K562 (cell line): ENCODE measurements around the gene SHISA6.

Experiments used
- IFI16 ChIP-seq: fragments of 250-450 bp; sonication (Bioruptor Pico); IDR thresholded peaks from 2 replicates; pipeline ENCODE4 v2.1.2; 2022; ENCODE audit warnings: mild to moderate bottlenecking, inconsistent platforms
- TF ChIP-seq, protein P1 (sequence below): fragments of 250-450 bp; sonication (Bioruptor Pico); IDR thresholded peaks from 2 replicates; pipeline ENCODE4 v1.5.1; 2021; ENCODE audit warnings: mild to moderate bottlenecking

DNA sequence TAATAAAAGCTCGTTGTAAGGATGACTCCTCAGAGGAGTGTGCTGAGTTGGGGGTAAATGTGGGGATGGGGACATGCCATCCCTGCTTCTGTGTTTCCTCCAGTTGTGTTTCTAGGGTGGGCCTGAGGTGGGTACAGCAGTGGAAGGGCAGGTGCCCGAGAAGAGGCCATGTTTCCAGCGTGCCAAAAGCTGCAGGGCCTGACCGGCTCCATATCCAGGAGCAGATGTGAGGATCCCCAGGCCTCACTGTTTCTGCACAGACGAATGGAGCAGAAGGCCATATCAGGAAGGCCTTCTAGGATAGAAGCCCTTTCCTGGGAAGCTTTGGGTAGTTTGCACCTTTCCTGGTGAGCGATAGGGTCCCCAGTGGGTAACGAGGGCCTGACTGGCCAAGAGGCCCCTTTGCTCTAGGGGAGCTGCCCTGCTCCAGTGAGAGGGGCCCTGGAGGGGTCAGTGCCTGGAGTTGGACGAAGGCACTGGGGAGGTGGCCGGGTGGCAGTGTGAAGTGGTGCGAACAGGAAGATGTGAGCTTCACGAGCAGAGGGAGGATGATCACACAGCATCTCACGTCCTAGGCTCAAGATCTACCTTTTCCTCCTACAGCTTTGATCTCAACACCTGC, 62.9 kb downstream of the SHISA6 start:
- TF ChIP-seq, protein P1, sequence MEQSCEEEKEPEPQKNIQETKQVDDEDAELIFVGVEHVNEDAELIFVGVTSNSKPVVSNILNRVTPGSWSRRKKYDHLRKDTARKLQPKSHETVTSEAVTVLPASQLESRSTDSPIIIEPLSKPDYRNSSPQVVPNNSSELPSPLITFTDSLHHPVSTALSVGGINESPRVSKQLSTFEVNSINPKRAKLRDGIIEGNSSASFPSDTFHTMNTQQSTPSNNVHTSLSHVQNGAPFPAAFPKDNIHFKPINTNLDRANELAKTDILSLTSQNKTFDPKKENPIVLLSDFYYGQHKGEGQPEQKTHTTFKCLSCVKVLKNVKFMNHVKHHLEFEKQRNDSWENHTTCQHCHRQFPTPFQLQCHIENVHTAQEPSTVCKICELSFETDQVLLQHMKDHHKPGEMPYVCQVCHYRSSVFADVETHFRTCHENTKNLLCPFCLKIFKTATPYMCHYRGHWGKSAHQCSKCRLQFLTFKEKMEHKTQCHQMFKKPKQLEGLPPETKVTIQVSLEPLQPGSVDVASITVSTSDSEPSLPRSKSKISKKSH (CRISPR knock-in tag): no peak
- no peak for TF ChIP-seq IFI16 (CRISPR knock-in tag)
